Vagina (tissue), 2 donors: ENCODE measurements around the gene UFM1. TPM values are rescaled to one million over a fixed set of nuclear protein-coding genes. Genes with fewer than 3 reads are reported as not detected.
"Not testable (repeated sequence)": the region's sequence is repeated elsewhere in the genome, so short reads cannot be mapped to it uniquely, and the experiment has no call there.

Source experiments
- DNase-seq, 2 donors: peaks; one replicate each; pipeline ENCODE4 v3.0.0-alpha.2; 2017; ENCODE audit errors: extremely low spot score in 2 of 2
- H3K27ac ChIP-seq: fragments of 200-600 bp; sonication (generic); one replicate; pipeline ENCODE4 v1.5.1; 2019
- H3K27me3 ChIP-seq: fragments of 200-600 bp; sonication (generic); one replicate; pipeline ENCODE4 v1.5.1; 2019
- H3K36me3 ChIP-seq, 2 donors: fragments of 200-600 bp; sonication (generic); one replicate each; pipeline ENCODE4 v1.5.1; 2017 to 2019
- H3K4me1 ChIP-seq: fragments of 200-600 bp; sonication (generic); one replicate; pipeline ENCODE4 v1.5.1; 2019
- H3K4me3 ChIP-seq, 2 donors: fragments of 200-600 bp; sonication (generic); 1 replicate in 1 of 2; 2 replicates in 1 of 2; pipeline ENCODE4 v1.5.1; 2016 to 2019
- H3K9me3 ChIP-seq: fragments of 200-600 bp; sonication (generic); one replicate; pipeline ENCODE4 v1.5.1; 2019
- POLR2A ChIP-seq, 2 donors: fragments of 450-650 bp; IDR thresholded peaks; one replicate each; pipeline ENCODE4 v1.6.1; 2017; ENCODE audit warnings: antibody characterized with exemption in 2 of 2, mild to moderate bottlenecking in 2 of 2, moderate library complexity in 2 of 2
- POLR2AphosphoS5 ChIP-seq, 2 donors: sonication (generic); formaldehyde crosslinking; IDR thresholded peaks; one replicate each; pipeline ENCODE4 v1.9.0; 2017; ENCODE audit warnings: antibody characterized with exemption in 2 of 2, mild to moderate bottlenecking in 2 of 2, low read depth in 1 of 2; ENCODE audit not compliant: insufficient read depth in 1 of 2
- intact Hi-C: fragments of 100-400 bp; cut with DNase I; formaldehyde crosslinking; loops from one replicate; pipeline ENCODE4 v1.15.1; 2023
- total RNA-seq: library from RNA; depleted of rRNA; stranded (reverse); fragments of >200 nt; gene quantifications from one replicate; pipeline ENCODE4 v1.2.3, GENCODE V29; 2016
- TF ChIP-seq, protein P1 (sequence below), 3 experiments: fragments of 450-650 bp in 2 of 3; fragments of 200-600 bp in 1 of 3; sonication (generic) in 1 of 3; IDR thresholded peaks; one replicate each; pipeline ENCODE4 v1.5.1; 2017 to 2019; ENCODE audit warnings: antibody characterized with exemption in 3 of 3, mild to moderate bottlenecking in 2 of 3, moderate library complexity in 2 of 3

Gene UFM1
- total RNA-seq, 1 donor from 2014 or later: 54.5 TPM

DNA sequence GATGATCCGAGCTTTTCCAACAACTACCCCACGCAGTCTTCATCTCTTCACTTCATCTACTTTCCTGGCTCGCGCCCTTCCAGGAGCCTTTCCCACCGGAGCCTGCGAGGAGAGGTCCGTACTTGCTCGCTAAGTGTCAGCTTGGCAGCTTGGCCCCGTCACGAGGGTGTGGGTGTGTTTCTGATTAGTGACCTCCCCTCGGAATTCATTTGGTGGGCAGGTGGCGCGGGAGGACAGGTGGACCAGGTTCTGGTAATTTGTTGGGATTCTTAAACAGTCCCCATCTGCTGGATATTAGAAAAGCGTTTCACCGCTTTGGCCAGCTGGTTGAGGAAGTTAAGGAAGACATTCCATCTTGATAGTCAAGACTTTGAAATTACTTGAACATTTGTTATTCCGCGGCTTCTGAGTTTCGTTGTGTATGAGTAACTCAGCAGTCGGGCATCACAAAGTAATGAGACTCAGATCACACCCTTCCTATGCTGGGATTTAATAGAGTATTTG is 515 bp downstream of the UFM1 start:
- peak overlapping the region; percentile 83 for H3K27ac ChIP-seq
- TF ChIP-seq POLR2AphosphoS5 (IDR thresholded peaks at IDR 0.05; ENCODE audit: insufficient read depth in 1 of 2, low read depth in 1 of 2): no peak
- TF ChIP-seq, protein P1, sequence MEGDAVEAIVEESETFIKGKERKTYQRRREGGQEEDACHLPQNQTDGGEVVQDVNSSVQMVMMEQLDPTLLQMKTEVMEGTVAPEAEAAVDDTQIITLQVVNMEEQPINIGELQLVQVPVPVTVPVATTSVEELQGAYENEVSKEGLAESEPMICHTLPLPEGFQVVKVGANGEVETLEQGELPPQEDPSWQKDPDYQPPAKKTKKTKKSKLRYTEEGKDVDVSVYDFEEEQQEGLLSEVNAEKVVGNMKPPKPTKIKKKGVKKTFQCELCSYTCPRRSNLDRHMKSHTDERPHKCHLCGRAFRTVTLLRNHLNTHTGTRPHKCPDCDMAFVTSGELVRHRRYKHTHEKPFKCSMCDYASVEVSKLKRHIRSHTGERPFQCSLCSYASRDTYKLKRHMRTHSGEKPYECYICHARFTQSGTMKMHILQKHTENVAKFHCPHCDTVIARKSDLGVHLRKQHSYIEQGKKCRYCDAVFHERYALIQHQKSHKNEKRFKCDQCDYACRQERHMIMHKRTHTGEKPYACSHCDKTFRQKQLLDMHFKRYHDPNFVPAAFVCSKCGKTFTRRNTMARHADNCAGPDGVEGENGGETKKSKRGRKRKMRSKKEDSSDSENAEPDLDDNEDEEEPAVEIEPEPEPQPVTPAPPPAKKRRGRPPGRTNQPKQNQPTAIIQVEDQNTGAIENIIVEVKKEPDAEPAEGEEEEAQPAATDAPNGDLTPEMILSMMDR (IDR thresholded peaks at IDR 0.05): no peak
- no peak for TF ChIP-seq POLR2A (IDR thresholded peaks at IDR 0.05)
- H3K27me3 ChIP-seq: no peaks in the 10 kb centered on the region
- H3K4me3 ChIP-seq: peak overlapping the region; percentile 61 to 98
- intact Hi-C loops: no loop called here
- no peaks in the 10 kb centered on the region for H3K9me3 ChIP-seq
- H3K36me3 ChIP-seq: peaks cover 0 to 18% of the 10 kb centered on the region in 2 donors
- H3K4me1 ChIP-seq: peaks cover 44% of the 10 kb centered on the region
- DNase-seq: no peak

DNA sequence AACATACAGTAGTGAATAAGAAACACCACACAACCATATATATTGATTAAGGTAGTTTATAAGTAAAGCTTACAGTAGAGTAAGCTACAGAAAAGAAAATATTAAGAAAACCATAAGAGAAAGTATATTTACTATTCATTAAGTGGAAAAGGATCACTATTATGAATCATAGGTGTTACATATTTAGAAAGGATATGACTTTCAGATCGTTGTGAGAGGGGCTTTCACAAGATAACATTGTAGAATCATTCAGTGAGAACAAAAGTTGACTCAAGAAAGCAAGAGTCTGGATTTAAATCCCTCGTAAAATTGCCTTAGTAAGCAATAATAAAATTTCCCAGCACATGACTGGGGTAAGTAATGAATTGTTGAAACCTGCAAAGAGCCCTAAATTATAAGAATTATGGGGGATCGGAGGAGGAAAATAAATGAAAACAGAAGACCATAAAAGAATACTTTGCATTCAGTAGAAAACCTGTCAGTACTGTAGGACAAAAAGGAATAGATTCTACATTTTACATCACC is 6.0 kb downstream of the UFM1 start:
- Histone ChIP-seq H3K4me1 (peaks cover 32% of the 10 kb centered on the region), H3K9me3 (no peaks in the 10 kb centered on the region), H3K27ac (no peak overlapping the region), H3K27me3 (no peaks in the 10 kb centered on the region), H3K36me3 (peaks cover 0 to 29% of the 10 kb centered on the region in 2 donors), H3K4me3 (no peak overlapping the region)
- no peak for DNase-seq
- intact Hi-C loops: no loop called here
- TF ChIP-seq POLR2A (IDR thresholded peaks at IDR 0.05) (no peak), POLR2AphosphoS5 (IDR thresholded peaks at IDR 0.05; ENCODE audit: insufficient read depth in 1 of 2, low read depth in 1 of 2) (no peak)
- TF ChIP-seq, protein P1 (IDR thresholded peaks at IDR 0.05): no peak

DNA sequence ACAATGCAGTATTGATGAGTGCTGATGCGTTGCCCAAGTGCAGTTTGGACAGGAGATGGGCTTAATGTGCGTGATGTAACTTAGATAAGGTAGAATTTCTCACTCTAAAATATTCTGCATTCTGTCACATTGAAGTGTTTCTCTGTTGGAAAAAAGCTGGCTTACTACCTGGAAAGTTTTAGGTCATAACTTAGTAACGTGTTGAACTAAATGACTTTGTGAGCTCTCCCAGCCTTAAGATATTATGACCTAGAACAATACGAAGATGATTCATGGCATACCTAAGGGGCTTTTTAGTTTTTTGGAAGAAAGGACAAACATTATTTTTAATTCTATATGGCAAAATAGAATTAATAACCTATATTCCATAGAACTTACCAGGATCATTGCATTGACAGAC is 9.0 kb downstream of the UFM1 start:
- TF ChIP-seq POLR2AphosphoS5 (IDR thresholded peaks at IDR 0.05; ENCODE audit: insufficient read depth in 1 of 2, low read depth in 1 of 2) (no peak), POLR2A (IDR thresholded peaks at IDR 0.05) (no peak)
- TF ChIP-seq, protein P1 (IDR thresholded peaks at IDR 0.05): no peak
- Histone ChIP-seq H3K27ac (no peak overlapping the region), H3K27me3 (no peaks in the 10 kb centered on the region), H3K36me3 (peaks cover 0 to 33% of the 10 kb centered on the region in 2 donors), H3K9me3 (no peaks in the 10 kb centered on the region), H3K4me1 (peaks cover 6% of the 10 kb centered on the region), H3K4me3 (no peak overlapping the region)
- intact Hi-C loops: no loop called here
- DNase-seq: no peak

DNA sequence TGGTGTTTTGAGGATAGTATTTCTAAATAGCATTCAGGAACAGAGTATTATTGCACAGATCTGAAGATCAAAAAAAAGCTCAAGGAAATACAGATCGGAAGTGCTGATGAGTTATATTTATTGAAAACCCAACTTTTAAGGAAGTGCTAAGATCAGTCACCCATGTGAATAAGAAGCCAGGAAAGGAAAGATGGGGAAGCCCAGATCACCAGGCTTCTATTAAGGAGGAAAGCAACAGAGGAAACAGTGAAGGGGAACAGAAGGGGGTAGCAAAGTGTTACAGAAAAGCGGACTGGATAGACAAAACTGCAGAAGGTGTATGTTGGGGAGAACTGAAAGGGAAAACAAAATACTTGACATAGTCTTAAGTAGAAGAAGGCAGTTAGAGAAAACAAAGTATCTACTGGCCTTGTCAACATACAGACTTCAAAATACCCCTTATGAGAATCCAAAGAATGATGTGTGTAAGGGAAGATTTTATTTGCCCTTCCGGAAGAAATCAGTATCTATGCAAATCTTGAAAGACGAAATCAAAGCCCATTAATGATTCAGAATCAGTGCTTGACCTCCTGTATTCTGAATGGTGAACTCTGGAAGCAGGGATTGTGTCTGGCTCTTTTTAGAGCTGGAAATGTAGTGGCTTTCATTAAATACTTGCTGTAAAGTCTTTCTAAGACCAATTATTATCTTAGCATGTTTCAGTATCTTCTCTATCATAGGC is 12.1 kb downstream of the UFM1 start:
- Histone ChIP-seq H3K4me3 (no peak overlapping the region), H3K27me3 (no peaks in the 10 kb centered on the region), H3K4me1 (no peaks in the 10 kb centered on the region), H3K36me3 (peaks cover 0 to 9% of the 10 kb centered on the region in 2 donors), H3K9me3 (no peaks in the 10 kb centered on the region), H3K27ac (no peak overlapping the region)
- no peak for DNase-seq
- intact Hi-C loops: no loop called here
- TF ChIP-seq, protein P1 (IDR thresholded peaks at IDR 0.05): no peak
- no peak for TF ChIP-seq POLR2A (IDR thresholded peaks at IDR 0.05)
- TF ChIP-seq POLR2AphosphoS5 (IDR thresholded peaks at IDR 0.05; ENCODE audit: insufficient read depth in 1 of 2, low read depth in 1 of 2): no peak

DNA sequence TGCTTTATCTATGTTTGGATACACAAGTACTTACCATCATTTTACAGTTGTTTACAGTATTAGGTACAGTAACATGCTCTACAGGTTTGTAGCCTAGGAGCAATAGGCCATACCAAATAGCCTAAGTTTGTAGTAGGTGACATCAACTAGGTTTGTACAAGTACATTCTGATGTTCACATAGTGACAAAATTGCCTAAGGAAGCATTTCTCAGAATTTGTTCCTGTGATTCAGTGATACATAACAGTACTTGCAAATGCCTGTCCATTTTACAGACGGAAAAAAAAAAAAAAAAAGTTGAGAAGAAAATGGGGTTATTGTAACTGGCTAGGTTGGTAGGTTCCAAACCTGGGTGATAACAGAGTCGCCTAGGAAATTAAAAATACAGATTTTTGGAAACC is 13.6 kb downstream of the UFM1 start:
- DNase-seq: no peak
- H3K4me1 ChIP-seq: peaks cover 6% of the 10 kb centered on the region
- TF ChIP-seq, protein P1 (IDR thresholded peaks at IDR 0.05): no peak
- no peak for TF ChIP-seq POLR2A (IDR thresholded peaks at IDR 0.05)
- no peak for TF ChIP-seq POLR2AphosphoS5 (IDR thresholded peaks at IDR 0.05; ENCODE audit: insufficient read depth in 1 of 2, low read depth in 1 of 2)
- no peak overlapping the region for H3K4me3 ChIP-seq
- no peak overlapping the region for H3K27ac ChIP-seq
- peaks cover 0 to 9% of the 10 kb centered on the region in 2 donors for H3K36me3 ChIP-seq
- no peaks in the 10 kb centered on the region for H3K9me3 ChIP-seq
- H3K27me3 ChIP-seq: no peaks in the 10 kb centered on the region
- intact Hi-C loops: no loop called here

DNA sequence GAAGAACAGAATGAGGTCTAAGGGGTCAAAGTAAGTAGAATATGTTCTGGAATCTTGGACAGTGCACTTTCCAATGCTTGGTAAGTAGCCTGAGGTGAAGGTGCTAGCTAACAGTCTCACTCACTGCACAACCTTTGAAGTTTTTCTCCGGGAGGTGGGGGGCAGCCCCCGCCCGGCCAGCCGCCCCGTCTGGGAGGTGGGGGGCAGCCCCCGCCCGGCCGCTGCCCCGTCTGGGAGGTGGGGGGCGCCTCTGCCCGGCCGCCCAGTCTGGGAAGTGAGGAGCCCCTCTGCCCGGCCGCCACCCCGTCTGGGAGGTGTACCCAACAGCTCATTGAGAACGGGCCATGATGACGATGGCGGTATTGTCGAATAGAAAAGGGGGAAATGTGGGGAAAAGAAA is 14.1 kb downstream of the UFM1 start:
- intact Hi-C loops, H3K9me3 ChIP-seq, DNase-seq, H3K36me3 ChIP-seq, H3K27me3 ChIP-seq, H3K27ac ChIP-seq, H3K4me3 ChIP-seq, H3K4me1 ChIP-seq: not testable (repeated sequence)
